HepG2 (cell line): Measurements from ENCODE around the gene RAB40C. TPM values are rescaled to one million over a fixed set of nuclear protein-coding genes. Genes with fewer than 3 reads are reported as not detected.

Experiments used
- ATAC-seq: fragments of 200-7000 bp; cut with Tn5 transposase; 3 replicates; pipeline ENCODE4 v1.9.1; 2020; ENCODE audit warnings: mild to moderate bottlenecking, moderate library complexity
- BruUV-seq: library from RNA; stranded (reverse); fragments of 400-500 nt; replicated peaks from 2 replicates; lab custom pipeline; 2021; lab: Mats Ljungman, UMichigan
- CTCF ChIA-PET: fragments of 300-600 bp; formaldehyde crosslinking; extraction: SDS; loops from one replicate; lab custom pipeline; 2021; ENCODE audit warnings: low total read pairs, inconsistent platforms, low intra/inter-chr PET ratio; lab: Yijun Ruan, JAX
- POLR2A ChIA-PET: fragments of 350-600 bp; sonication (Branson Sonifier 250); formaldehyde crosslinking; loops from one replicate; lab custom pipeline; 2020; ENCODE audit warnings: antibody characterized with exemption, inconsistent platforms; lab: Yijun Ruan, JAX
- DNase-seq: peaks from one replicate; pipeline ENCODE4 v3.0.0-alpha.2; 2015; ENCODE audit warnings: low spot score
- FAIRE-seq: peaks from 3 replicates; lab custom pipeline; 2011; peaks lifted over from hg19 to GRCh38; lab: Jason Lieb, UNC
- H2AFZ ChIP-seq: one replicate; pipeline ENCODE4 v1.6.1; 2011; ENCODE audit warnings: low read length, inconsistent platforms
- H3K27ac ChIP-seq: fragments of 300-600 bp; 3 replicates; pipeline ENCODE4 v1.8.0; 2011; ENCODE audit warnings: mixed run types, mild to moderate bottlenecking, mixed read lengths, low read length, inconsistent platforms; ENCODE audit not compliant: insufficient read depth; ENCODE audit errors: extremely low read length
- H3K27me3 ChIP-seq, 2 experiments: fragments of 200-600 bp in 1 of 2; 2 replicates in 1 of 2; 3 replicates in 1 of 2; pipeline versions ENCODE4 v1.6.0 to v1.8.0; 2011; ENCODE audit warnings: low read length in 2 of 2, mild to moderate bottlenecking in 2 of 2, moderate library complexity in 2 of 2, inconsistent platforms in 1 of 2; ENCODE audit not compliant: insufficient read depth in 2 of 2, control insufficient read depth in 1 of 2
- H3K36me3 ChIP-seq, 2 experiments: fragments of 200-600 bp in 1 of 2; replicated peaks in 1 of 2; 2 replicates in 1 of 2; 3 replicates in 1 of 2; pipeline versions ENCODE4 v1.5.1 to v1.8.0; 2011; ENCODE audit warnings: low read length in 2 of 2, inconsistent platforms in 1 of 2; ENCODE audit not compliant: insufficient read depth in 2 of 2, control insufficient read depth in 1 of 2
- H3K4me1 ChIP-seq: 2 replicates; pipeline ENCODE4 v1.5.1; 2012; ENCODE audit warnings: low read length, inconsistent platforms; ENCODE audit not compliant: insufficient read depth
- H3K4me2 ChIP-seq: 2 replicates; pipeline ENCODE4 v1.6.0; 2011; ENCODE audit warnings: low read depth, low read length, inconsistent platforms
- H3K4me3 ChIP-seq, 3 experiments: fragments of 200-600 bp in 1 of 3; sonication (generic), shearing (Covaris generic) in 1 of 3; replicated peaks in 1 of 3; 2 replicates each; pipeline ENCODE4 v1.5.1; 2011 to 2016; ENCODE audit warnings: low read length in 3 of 3, inconsistent platforms in 2 of 3, low read depth in 2 of 3, mild to moderate bottlenecking in 2 of 3, control low read depth in 1 of 3, mixed read lengths in 1 of 3; ENCODE audit not compliant: insufficient read depth in 1 of 3
- H3K79me2 ChIP-seq: one replicate; pipeline ENCODE4 v1.6.1; 2011; ENCODE audit warnings: low read length, inconsistent platforms; ENCODE audit not compliant: insufficient read depth
- H3K9ac ChIP-seq: 2 replicates; pipeline ENCODE4 v1.6.0; 2011; ENCODE audit warnings: mild to moderate bottlenecking, low read depth, low read length, inconsistent platforms; ENCODE audit not compliant: insufficient read depth
- H3K9me3 ChIP-seq: 2 replicates; pipeline ENCODE4 v1.5.1; 2012; ENCODE audit warnings: mild to moderate bottlenecking, low read length
- H4K20me1 ChIP-seq: 2 replicates; pipeline ENCODE4 v1.6.0; 2011; ENCODE audit warnings: inconsistent platforms, mild to moderate bottlenecking, low read length, moderate library complexity; ENCODE audit not compliant: insufficient read depth
- CHCHD3 ChIP-seq: sonication (generic); formaldehyde crosslinking; IDR thresholded peaks from 2 replicates; pipeline ENCODE4 v1.8.0; 2022; ENCODE audit warnings: mild to moderate bottlenecking, missing genetic modification reagents, moderate library complexity
- HMG20A ChIP-seq: IDR thresholded peaks from 2 replicates; pipeline ENCODE4 v1.6.1; 2016; ENCODE audit warnings: borderline replicate concordance
- KLF15 ChIP-seq: sonication (generic); formaldehyde crosslinking; IDR thresholded peaks from 2 replicates; pipeline ENCODE4 v1.8.1; 2023; ENCODE audit warnings: borderline replicate concordance, mild to moderate bottlenecking, inconsistent platforms, missing genetic modification reagents, mixed read lengths
- NFE2 ChIP-seq: sonication (generic); formaldehyde crosslinking; IDR thresholded peaks from 2 replicates; pipeline ENCODE4 v1.4.0; 2020; ENCODE audit warnings: missing genetic modification reagents
- NONO ChIP-seq, 2 experiments: fragments of 450-650 bp in 1 of 2; sonication (generic) in 1 of 2; formaldehyde crosslinking in 1 of 2; IDR thresholded peaks in 1 of 2; conservative IDR thresholded peaks in 1 of 2; 2 replicates each; pipeline versions ENCODE4 v1.6.1 to v1.8.0; 2017 to 2022; ENCODE audit warnings: mild to moderate bottlenecking in 1 of 2, missing genetic modification reagents in 1 of 2, moderate library complexity in 1 of 2
- PTBP1 ChIP-seq: fragments of 200-400 bp; formaldehyde crosslinking; IDR thresholded peaks from 2 replicates; pipeline ENCODE4 v1.6.1; 2018; ENCODE audit warnings: low read length, low read depth; ENCODE audit not compliant: poor library complexity, severe bottlenecking
- REL ChIP-seq: sonication (generic); formaldehyde crosslinking; conservative IDR thresholded peaks from 2 replicates; pipeline ENCODE4 v1.8.0; 2022; ENCODE audit warnings: mild to moderate bottlenecking, missing genetic modification reagents, moderate library complexity
- TMF1 ChIP-seq: sonication (generic); formaldehyde crosslinking; IDR thresholded peaks from 2 replicates; pipeline ENCODE4 v1.8.1; 2022; ENCODE audit warnings: low read depth, missing genetic modification reagents
- ZKSCAN5 ChIP-seq: sonication (generic); formaldehyde crosslinking; IDR thresholded peaks from 2 replicates; pipeline ENCODE4 v1.5.1; 2020; ENCODE audit warnings: mild to moderate bottlenecking, missing genetic modification reagents
- ZNF17 ChIP-seq: sonication (generic); formaldehyde crosslinking; IDR thresholded peaks from 2 replicates; pipeline ENCODE4 v1.5.0; 2020; ENCODE audit warnings: mild to moderate bottlenecking, missing genetic modification reagents
- ZNF335 ChIP-seq: sonication (generic); formaldehyde crosslinking; IDR thresholded peaks from 2 replicates; pipeline ENCODE4 v1.4.0; 2020; ENCODE audit warnings: missing genetic modification reagents
- ZNF503 ChIP-seq: sonication (generic); formaldehyde crosslinking; IDR thresholded peaks from 2 replicates; pipeline ENCODE4 v1.4.0; 2020; ENCODE audit warnings: missing genetic modification reagents
- ZNF589 ChIP-seq: sonication (generic); formaldehyde crosslinking; conservative IDR thresholded peaks from 2 replicates; pipeline ENCODE4 v1.8.0; 2022; ENCODE audit warnings: mild to moderate bottlenecking, moderate library complexity, missing genetic modification reagents
- WGBS: methylation state at CpG from one replicate; pipeline ENCODE4 v1.1.6; 2017; ENCODE audit warnings: low lambda C conversion rate; 5-methylcytosine and 5-hydroxymethylcytosine counted together
- in situ Hi-C: cut with HindIII; loops from 2 replicates; pipeline ENCODE4 v1.10.0; 2017; ENCODE audit warnings: low pct_unique_long_range_greater_than_20kb; ENCODE audit not compliant: extremely low pct_ligation_motif_present
- intact Hi-C: fragments of 100-400 bp; cut with micrococcal nuclease; formaldehyde crosslinking; loops from one replicate; pipeline ENCODE4 v1.10.0; 2022; ENCODE audit not compliant: unreplicated experiment
- polyA plus RNA-seq, 8 experiments: library from polyadenylated mRNA; depleted of rRNA in 3 of 8; stranded (reverse) in 7 of 8; unstranded in 1 of 8; fragments of >200 nt; fragmentation: Illumina TruSeq in 4 of 8; extraction: Trizol in 4 of 8; gene quantifications; 2 replicates each; pipeline versions ENCODE4 v1.2.1 to v1.2.3, GENCODE V29; 2011 to 2016; ENCODE audit warnings: low read depth in 4 of 8, missing spikeins in 1 of 8, mixed read lengths in 1 of 8; ENCODE audit not compliant: insufficient read depth in 1 of 8
- total RNA-seq, 5 experiments: library from RNA; depleted of rRNA; stranded (reverse); fragments of >200 nt; fragmentation: Illumina TruSeq; extraction: Trizol; gene quantifications; 2 replicates each; pipeline ENCODE4 v1.2.3, GENCODE V29; 2016; ENCODE audit warnings: low read depth in 1 of 5
- TF ChIP-seq, protein P1 (sequence below): sonication (generic); formaldehyde crosslinking; IDR thresholded peaks from 2 replicates; pipeline ENCODE4 v1.5.1; 2020; ENCODE audit warnings: mild to moderate bottlenecking, missing genetic modification reagents, moderate library complexity
- TF ChIP-seq, protein P2 (sequence below): sonication (generic); formaldehyde crosslinking; IDR thresholded peaks from 2 replicates; pipeline ENCODE4 v1.8.1; 2023; ENCODE audit warnings: mild to moderate bottlenecking, missing genetic modification reagents
- TF ChIP-seq, protein P3 (sequence below): sonication (generic); formaldehyde crosslinking; IDR thresholded peaks from 2 replicates; pipeline ENCODE4 v1.9.0; 2022; ENCODE audit warnings: missing genetic modification reagents, mild to moderate bottlenecking, borderline replicate concordance

RAB40C gene
- total and polyA plus RNA-seq, 2 of the 13 experiments (the other 11 are each of a cell fraction or from before 2014, with no cell fraction given): 7.7 to 11.5 TPM

DNA sequence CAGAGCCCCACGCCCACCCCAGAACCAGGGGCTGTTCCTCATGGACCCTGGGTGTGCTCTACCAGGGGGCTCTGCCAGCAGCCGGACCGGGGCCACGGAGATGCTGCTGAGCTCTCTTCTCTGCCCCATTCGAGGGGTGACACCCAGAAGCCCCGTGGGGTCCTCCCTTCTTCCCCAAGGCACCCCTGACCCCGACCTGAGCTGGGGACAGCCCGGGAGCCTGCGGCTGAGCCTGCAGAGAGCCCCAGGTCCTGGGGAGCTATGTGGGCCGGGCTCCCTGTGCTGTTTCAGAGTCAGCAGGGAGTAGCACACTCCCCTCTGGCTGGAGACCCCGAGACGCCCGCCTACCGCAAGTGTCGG lies 30.9 kb upstream of the RAB40C start:
- Histone ChIP-seq H3K4me2 (peak overlapping the region; percentile 85), H3K4me1 (peaks cover 72% of the 10 kb centered on the region), H3K4me3 (peak overlapping the region; percentile 5 to 67 (median 25); a peak in 5 of 6 replicates), H3K36me3 (no peaks in the 10 kb centered on the region), H3K9me3 (no peaks in the 10 kb centered on the region), H2AFZ (no peak overlapping the region), H3K9ac (peak overlapping the region; percentile 49; the same call in 1 of the 2 replicates), H3K27ac (peak overlapping the region; percentile 24), H3K27me3 (peaks cover 13 to 45% of the 10 kb centered on the region in 2 experiments), H3K79me2 (no peaks in the 10 kb centered on the region), H4K20me1 (no peaks in the 10 kb centered on the region)
- in situ Hi-C loops (no loop called here), intact Hi-C loops (no loop called here)
- WGBS: no CpG with 5 or more reads among the region's 15 CpGs
- FAIRE-seq (no peak), DNase-seq (no peak), ATAC-seq (peak; percentile 23)
- CTCF ChIA-PET: no interaction called here
- POLR2A ChIA-PET: interaction anchor here (1.0 to 2.3 kb wide), 8 partner anchors 8 to 59 kb away, joined by 3 to 17 read pairs (median 4); partner anchors contain the start of gene NHLRC4
- no TSS peak for BruUV-seq
- TF ChIP-seq ZNF17 (no peak), REL (CRISPR knock-in tag) (0 out of 2 replicates have a peak, but pooled peaks have one; percentile 26), NONO (IDR thresholded peaks at IDR 0.05) (no peak), NONO (CRISPR knock-in tag; conservative IDR thresholded peaks at IDR 0.05) (no peak), PTBP1 (peak; percentile 13), TMF1 (CRISPR knock-in tag) (0 out of 2 replicates have a peak, but pooled peaks have one; percentile 12), ZKSCAN5 (0 out of 2 replicates have a peak, but pooled peaks have one; percentile 2), ZNF335 (CRISPR knock-in tag) (no peak), CHCHD3 (CRISPR knock-in tag) (no peak), ZNF503 (no peak), HMG20A (CRISPR knock-in tag) (no peak), ZNF589 (CRISPR knock-in tag) (no peak), KLF15 (CRISPR knock-in tag) (no peak), NFE2 (CRISPR knock-in tag) (no peak)
- TF ChIP-seq, protein P1, sequence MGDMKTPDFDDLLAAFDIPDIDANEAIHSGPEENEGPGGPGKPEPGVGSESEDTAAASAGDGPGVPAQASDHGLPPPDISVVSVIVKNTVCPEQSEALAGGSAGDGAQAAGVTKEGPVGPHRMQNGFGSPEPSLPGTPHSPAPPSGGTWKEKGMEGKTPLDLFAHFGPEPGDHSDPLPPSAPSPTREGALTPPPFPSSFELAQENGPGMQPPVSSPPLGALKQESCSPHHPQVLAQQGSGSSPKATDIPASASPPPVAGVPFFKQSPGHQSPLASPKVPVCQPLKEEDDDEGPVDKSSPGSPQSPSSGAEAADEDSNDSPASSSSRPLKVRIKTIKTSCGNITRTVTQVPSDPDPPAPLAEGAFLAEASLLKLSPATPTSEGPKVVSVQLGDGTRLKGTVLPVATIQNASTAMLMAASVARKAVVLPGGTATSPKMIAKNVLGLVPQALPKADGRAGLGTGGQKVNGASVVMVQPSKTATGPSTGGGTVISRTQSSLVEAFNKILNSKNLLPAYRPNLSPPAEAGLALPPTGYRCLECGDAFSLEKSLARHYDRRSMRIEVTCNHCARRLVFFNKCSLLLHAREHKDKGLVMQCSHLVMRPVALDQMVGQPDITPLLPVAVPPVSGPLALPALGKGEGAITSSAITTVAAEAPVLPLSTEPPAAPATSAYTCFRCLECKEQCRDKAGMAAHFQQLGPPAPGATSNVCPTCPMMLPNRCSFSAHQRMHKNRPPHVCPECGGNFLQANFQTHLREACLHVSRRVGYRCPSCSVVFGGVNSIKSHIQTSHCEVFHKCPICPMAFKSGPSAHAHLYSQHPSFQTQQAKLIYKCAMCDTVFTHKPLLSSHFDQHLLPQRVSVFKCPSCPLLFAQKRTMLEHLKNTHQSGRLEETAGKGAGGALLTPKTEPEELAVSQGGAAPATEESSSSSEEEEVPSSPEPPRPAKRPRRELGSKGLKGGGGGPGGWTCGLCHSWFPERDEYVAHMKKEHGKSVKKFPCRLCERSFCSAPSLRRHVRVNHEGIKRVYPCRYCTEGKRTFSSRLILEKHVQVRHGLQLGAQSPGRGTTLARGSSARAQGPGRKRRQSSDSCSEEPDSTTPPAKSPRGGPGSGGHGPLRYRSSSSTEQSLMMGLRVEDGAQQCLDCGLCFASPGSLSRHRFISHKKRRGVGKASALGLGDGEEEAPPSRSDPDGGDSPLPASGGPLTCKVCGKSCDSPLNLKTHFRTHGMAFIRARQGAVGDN (CRISPR knock-in tag): peak; percentile 2; the same call in 1 of the 2 replicates
- TF ChIP-seq, protein P2, sequence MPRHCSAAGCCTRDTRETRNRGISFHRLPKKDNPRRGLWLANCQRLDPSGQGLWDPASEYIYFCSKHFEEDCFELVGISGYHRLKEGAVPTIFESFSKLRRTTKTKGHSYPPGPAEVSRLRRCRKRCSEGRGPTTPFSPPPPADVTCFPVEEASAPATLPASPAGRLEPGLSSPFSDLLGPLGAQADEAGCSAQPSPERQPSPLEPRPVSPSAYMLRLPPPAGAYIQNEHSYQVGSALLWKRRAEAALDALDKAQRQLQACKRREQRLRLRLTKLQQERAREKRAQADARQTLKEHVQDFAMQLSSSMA: no peak
- TF ChIP-seq, protein P3, sequence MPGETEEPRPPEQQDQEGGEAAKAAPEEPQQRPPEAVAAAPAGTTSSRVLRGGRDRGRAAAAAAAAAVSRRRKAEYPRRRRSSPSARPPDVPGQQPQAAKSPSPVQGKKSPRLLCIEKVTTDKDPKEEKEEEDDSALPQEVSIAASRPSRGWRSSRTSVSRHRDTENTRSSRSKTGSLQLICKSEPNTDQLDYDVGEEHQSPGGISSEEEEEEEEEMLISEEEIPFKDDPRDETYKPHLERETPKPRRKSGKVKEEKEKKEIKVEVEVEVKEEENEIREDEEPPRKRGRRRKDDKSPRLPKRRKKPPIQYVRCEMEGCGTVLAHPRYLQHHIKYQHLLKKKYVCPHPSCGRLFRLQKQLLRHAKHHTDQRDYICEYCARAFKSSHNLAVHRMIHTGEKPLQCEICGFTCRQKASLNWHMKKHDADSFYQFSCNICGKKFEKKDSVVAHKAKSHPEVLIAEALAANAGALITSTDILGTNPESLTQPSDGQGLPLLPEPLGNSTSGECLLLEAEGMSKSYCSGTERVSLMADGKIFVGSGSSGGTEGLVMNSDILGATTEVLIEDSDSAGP: 0 out of 2 replicates have a peak, but pooled peaks have one; percentile 12
